ENCODE results near the gene PKLR.
"Not testable (repeated sequence)": the region's sequence is repeated elsewhere in the genome, so short reads cannot be mapped to it uniquely, and the experiment has no call there.

The PKLR gene

GRCh38 chr1:155301342-155301841, at the start of gene PKLR:
TSS of gene PKLR (minus strand) at chr1:155301438. CDS start at chr1:155301395, 43 bp downstream.
- DNase-seq: no peak

GRCh38 chr1:155342842-155343241, 41.6 kb upstream of the PKLR start:
- DNase-seq: no peak

- no peak for DNase-seq
Measured at GRCh38 chr1:155339515-155340097, 38.4 kb upstream of the PKLR start.

GRCh38 chr1:155334962-155335361, 33.7 kb upstream of the PKLR start:
- DNase-seq: no peak

GRCh38 chr1:155329980-155330598, 28.9 kb upstream of the PKLR start:
- no peak for DNase-seq

GRCh38 chr1:155328856-155329255, 27.6 kb upstream of the PKLR start:
- not testable (repeated sequence) for DNase-seq

- DNase-seq: no peak
Measured at GRCh38 chr1:155327981-155328380, 26.7 kb upstream of the PKLR start.

- no peak for DNase-seq
Measured at GRCh38 chr1:155326631-155327037, 25.4 kb upstream of the PKLR start.

GRCh38 chr1:155326020-155326526, 24.8 kb upstream of the PKLR start:
- no peak for DNase-seq

GRCh38 chr1:155325603-155325893, 24.3 kb upstream of the PKLR start:
- DNase-seq: no peak

- DNase-seq: peak; percentile 39
Measured at GRCh38 chr1:155324717-155325602, 23.7 kb upstream of the PKLR start.

GRCh38 chr1:155324037-155324716, 22.9 kb upstream of the PKLR start:
- peak; percentile 83 for DNase-seq

GRCh38 chr1:155323729-155324036, 22.4 kb upstream of the PKLR start:
- peak; percentile 55 for DNase-seq

GRCh38 chr1:155322953-155323728, 21.9 kb upstream of the PKLR start:
- peak; percentile 71 for DNase-seq

- DNase-seq: no peak
Measured at GRCh38 chr1:155322571-155322952, 21.3 kb upstream of the PKLR start.

- no peak for DNase-seq
Measured at GRCh38 chr1:155321639-155322503, 20.6 kb upstream of the PKLR start.

GRCh38 chr1:155320661-155321617, 19.7 kb upstream of the PKLR start, which contains the start of gene RUSC1:
TSS of gene RUSC1 (plus strand) at chr1:155320894. CDS start at chr1:155321774, 880 bp downstream.
- no peak for DNase-seq

- DNase-seq: no peak
Measured at GRCh38 chr1:155320252-155320651, 19.0 kb upstream of the PKLR start.

GRCh38 chr1:155319536-155319935, 18.3 kb upstream of the PKLR start:
- no peak for DNase-seq

- DNase-seq: no peak
Measured at GRCh38 chr1:155318082-155318481, 16.8 kb upstream of the PKLR start.

Data from NCI-H1092 (cell line).